Measurements from ENCODE around the gene DDC. TPM values are rescaled to one million over a fixed set of nuclear protein-coding genes. Genes with fewer than 3 reads are reported as not detected.

The DDC gene
- total and polyA plus RNA-seq, 4 donors = 27.2 to 74.9 (median 58.6) TPM

DNA sequence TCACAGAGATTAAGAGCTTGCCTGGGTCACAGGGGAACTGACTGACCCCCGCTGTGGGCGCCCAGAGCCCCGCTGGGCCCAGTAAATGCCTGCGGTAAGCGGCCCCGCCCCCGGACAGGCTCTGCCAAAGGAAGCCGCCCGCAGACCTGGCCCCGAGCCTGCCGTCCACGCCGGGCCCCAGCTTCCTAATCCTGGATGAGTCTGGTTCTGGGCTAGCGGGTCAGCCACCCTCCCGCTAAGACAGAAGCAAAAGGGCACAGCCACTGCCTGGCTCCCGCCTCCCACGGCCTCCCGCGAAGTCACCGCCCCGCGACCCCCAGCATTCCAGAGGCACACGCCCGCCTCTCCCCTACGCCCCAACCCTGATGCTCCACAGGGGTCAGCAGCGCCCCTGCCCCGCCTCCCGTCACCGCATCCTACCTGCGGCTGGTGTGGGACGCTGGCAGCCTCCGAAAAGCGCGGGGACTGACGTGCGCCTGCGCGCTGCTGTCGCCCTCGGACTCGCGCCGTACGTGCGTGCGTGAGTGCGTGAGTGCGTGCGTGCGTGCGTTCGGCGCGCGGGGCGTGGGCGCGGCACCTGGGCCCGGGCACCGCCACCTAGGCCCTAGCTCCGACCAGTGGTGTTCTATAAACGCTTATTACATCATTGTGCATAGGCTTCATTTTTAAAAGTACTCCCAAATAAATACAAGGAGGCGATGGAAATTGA, 115.2 kb downstream of the DDC start, which contains the start of gene FIGNL1:
FIGNL1 (minus strand) TSS at position 470 of the 709 bp plus-strand sequence. CDS start 3,063 bp downstream, outside the sequence.
- Histone ChIP-seq H3K4me1 (ENCODE audit: control insufficient read depth in 4 of 4, insufficient read depth in 4 of 4, low read length in 3 of 4) (peaks cover 3 to 22% (median 11%) of the 10 kb centered on the region in 4 donors), H3K9me3 (ENCODE audit: control insufficient read depth in 4 of 4, low read length in 3 of 4) (no peaks in the 10 kb centered on the region), H3K36me3 (ENCODE audit: control insufficient read depth in 4 of 4, insufficient read depth in 3 of 4, low read depth in 1 of 4, low read length in 3 of 4) (peaks cover 0 to 17% (median 8%) of the 10 kb centered on the region in 4 donors), H3K4me3 (ENCODE audit: low read depth in 1 of 3, low read length in 3 of 3) (peak within 1 kb of the TSS; percentile 69 to 92 (median 78)), H3K9ac (ENCODE audit: low read depth in 1 of 2, low read length in 2 of 2) (peak within 1 kb of the TSS; percentile 25 to 41), H3K27me3 (ENCODE audit: control insufficient read depth in 4 of 4, insufficient read depth in 4 of 4, low read length in 3 of 4) (no peaks in the 10 kb centered on the region), H3K27ac (ENCODE audit: low read depth in 1 of 2, low read length in 2 of 2) (peak within 1 kb of the TSS; percentile 63 to 74)
- TF ChIP-seq GABPA (IDR thresholded peaks at IDR 0.05 in 1 of 2, conservative IDR thresholded peaks at IDR 0.05 in 1 of 2) (no peak), EGR1 (IDR thresholded peaks at IDR 0.05; ENCODE audit: low read depth in 2 of 2) (peak in 1 of 2 donors; percentile 90), RXRA (IDR thresholded peaks at IDR 0.05) (no peak), HNF4G (IDR thresholded peaks at IDR 0.05) (no peak), RAD21 (IDR thresholded peaks at IDR 0.05) (peak in 1 of 2 donors; percentile 18), TAF1 (conservative IDR thresholded peaks at IDR 0.05) (no peak)
- TF ChIP-seq, protein P1, sequence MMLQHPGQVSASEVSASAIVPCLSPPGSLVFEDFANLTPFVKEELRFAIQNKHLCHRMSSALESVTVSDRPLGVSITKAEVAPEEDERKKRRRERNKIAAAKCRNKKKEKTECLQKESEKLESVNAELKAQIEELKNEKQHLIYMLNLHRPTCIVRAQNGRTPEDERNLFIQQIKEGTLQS (IDR thresholded peaks at IDR 0.05) = no peak
- under 1% methylated on average over 63 of the region's 63 CpGs for WGBS
- DNase-seq (ENCODE audit: low spot score) = peak; percentile 84

DNA sequence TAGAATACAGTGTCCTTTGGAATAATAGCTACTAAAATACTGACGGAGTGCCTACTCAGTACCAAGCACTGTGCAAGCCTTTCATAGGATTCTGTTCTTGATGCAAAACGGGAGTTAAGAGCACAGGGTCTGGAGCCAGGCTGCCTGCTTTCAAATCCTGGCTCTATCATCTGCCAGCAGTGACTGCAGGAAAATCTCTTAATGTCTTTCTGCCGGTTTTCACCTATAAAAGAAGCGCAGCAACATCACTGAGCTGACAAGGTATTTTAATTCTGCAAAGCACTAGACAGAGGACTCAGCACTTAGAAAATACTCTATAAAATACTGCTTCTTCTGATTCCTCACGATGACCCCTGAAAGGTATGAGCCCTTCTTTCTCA, 115.7 kb downstream of the DDC start:
- Histone ChIP-seq H3K27me3 (ENCODE audit: control insufficient read depth in 4 of 4, insufficient read depth in 4 of 4, low read length in 3 of 4) (no peaks in the 10 kb centered on the region), H3K9ac (ENCODE audit: low read depth in 1 of 2, low read length in 2 of 2) (peak overlapping the region in 1 of 2 donors; percentile 23), H3K9me3 (ENCODE audit: control insufficient read depth in 4 of 4, low read length in 3 of 4) (no peaks in the 10 kb centered on the region), H3K4me1 (ENCODE audit: control insufficient read depth in 4 of 4, insufficient read depth in 4 of 4, low read length in 3 of 4) (peaks cover 3 to 22% (median 11%) of the 10 kb centered on the region in 4 donors), H3K4me3 (ENCODE audit: low read depth in 1 of 3, low read length in 3 of 3) (peak overlapping the region; percentile 69 to 92 (median 78)), H3K36me3 (ENCODE audit: control insufficient read depth in 4 of 4, insufficient read depth in 3 of 4, low read depth in 1 of 4, low read length in 3 of 4) (peaks cover 0 to 17% (median 8%) of the 10 kb centered on the region in 4 donors), H3K27ac (ENCODE audit: low read depth in 1 of 2, low read length in 2 of 2) (peak overlapping the region in 1 of 2 donors; percentile 74)
- DNase-seq (ENCODE audit: low spot score) = no peak
- no peak for TF ChIP-seq HNF4A (conservative IDR thresholded peaks at IDR 0.05)
- 18% methylated on average over 5 of the region's 5 CpGs for WGBS

DNA sequence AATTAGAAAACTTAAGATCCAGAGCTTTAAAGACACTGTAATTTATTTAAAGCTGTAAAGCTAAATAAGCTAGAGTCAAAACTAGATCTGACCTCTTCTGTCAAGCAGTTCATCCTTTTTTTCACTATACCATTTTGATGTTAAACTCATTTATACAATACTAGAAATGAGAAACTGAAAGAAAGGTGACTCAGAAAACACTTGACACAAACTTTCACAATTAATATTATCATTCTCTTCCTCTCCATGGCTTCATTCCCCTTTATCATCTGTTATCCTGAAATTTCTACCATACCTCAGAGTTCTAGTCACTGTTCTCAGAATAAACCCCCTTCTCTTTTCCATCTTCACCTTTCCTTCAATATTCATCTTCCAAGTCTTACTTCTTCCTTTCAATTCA, 116.4 kb downstream of the DDC start:
- H3K36me3 ChIP-seq (ENCODE audit: control insufficient read depth in 4 of 4, insufficient read depth in 3 of 4, low read depth in 1 of 4, low read length in 3 of 4) = peaks cover 0 to 17% (median 8%) of the 10 kb centered on the region in 4 donors
- H3K27ac ChIP-seq (ENCODE audit: low read depth in 1 of 2, low read length in 2 of 2) = no peak overlapping the region
- no peaks in the 10 kb centered on the region for H3K27me3 ChIP-seq (ENCODE audit: control insufficient read depth in 4 of 4, insufficient read depth in 4 of 4, low read length in 3 of 4)
- H3K4me3 ChIP-seq (ENCODE audit: low read depth in 1 of 3, low read length in 3 of 3) = no peak overlapping the region
- no peak for DNase-seq (ENCODE audit: low spot score)
- no peak for TF ChIP-seq TAF1 (conservative IDR thresholded peaks at IDR 0.05)
- no peak for TF ChIP-seq JUND (IDR thresholded peaks at IDR 0.05)
- no peak for TF ChIP-seq GABPA (IDR thresholded peaks at IDR 0.05 in 1 of 2, conservative IDR thresholded peaks at IDR 0.05 in 1 of 2)
- no peak for TF ChIP-seq HNF4G (IDR thresholded peaks at IDR 0.05)
- no peak for TF ChIP-seq HNF4A (conservative IDR thresholded peaks at IDR 0.05)
- TF ChIP-seq EGR1 (IDR thresholded peaks at IDR 0.05; ENCODE audit: low read depth in 2 of 2) = no peak
- TF ChIP-seq, protein P2, sequence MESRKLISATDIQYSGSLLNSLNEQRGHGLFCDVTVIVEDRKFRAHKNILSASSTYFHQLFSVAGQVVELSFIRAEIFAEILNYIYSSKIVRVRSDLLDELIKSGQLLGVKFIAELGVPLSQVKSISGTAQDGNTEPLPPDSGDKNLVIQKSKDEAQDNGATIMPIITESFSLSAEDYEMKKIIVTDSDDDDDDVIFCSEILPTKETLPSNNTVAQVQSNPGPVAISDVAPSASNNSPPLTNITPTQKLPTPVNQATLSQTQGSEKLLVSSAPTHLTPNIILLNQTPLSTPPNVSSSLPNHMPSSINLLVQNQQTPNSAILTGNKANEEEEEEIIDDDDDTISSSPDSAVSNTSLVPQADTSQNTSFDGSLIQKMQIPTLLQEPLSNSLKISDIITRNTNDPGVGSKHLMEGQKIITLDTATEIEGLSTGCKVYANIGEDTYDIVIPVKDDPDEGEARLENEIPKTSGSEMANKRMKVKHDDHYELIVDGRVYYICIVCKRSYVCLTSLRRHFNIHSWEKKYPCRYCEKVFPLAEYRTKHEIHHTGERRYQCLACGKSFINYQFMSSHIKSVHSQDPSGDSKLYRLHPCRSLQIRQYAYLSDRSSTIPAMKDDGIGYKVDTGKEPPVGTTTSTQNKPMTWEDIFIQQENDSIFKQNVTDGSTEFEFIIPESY (IDR thresholded peaks at IDR 0.05) = no peak
- no peak for TF ChIP-seq FOXA1 (IDR thresholded peaks at IDR 0.05)
- TF ChIP-seq RAD21 (IDR thresholded peaks at IDR 0.05) = no peak
- TF ChIP-seq, protein P3, sequence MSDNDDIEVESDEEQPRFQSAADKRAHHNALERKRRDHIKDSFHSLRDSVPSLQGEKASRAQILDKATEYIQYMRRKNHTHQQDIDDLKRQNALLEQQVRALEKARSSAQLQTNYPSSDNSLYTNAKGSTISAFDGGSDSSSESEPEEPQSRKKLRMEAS (IDR thresholded peaks at IDR 0.05) = no peak
- no peak for TF ChIP-seq NR2F2 (IDR thresholded peaks at IDR 0.05)
- H3K4me1 ChIP-seq (ENCODE audit: control insufficient read depth in 4 of 4, insufficient read depth in 4 of 4, low read length in 3 of 4) = peaks cover 3 to 22% (median 11%) of the 10 kb centered on the region in 4 donors
- no peaks in the 10 kb centered on the region for H3K9me3 ChIP-seq (ENCODE audit: control insufficient read depth in 4 of 4, low read length in 3 of 4)
- no peak overlapping the region for H3K9ac ChIP-seq (ENCODE audit: low read depth in 1 of 2, low read length in 2 of 2)
